Parathyroid adenoma (tissue), 2 donors: ENCODE data around the gene NALCN.

Experiments used
- H2AFZ ChIP-seq: fragments of 300-600 bp; sonication (generic); one replicate; pipeline ENCODE4 v1.7.0; 2017; ENCODE audit warnings: antibody characterized with exemption, mild to moderate bottlenecking
- H3K27ac ChIP-seq: fragments of 300-600 bp; sonication (generic); one replicate; pipeline ENCODE4 v1.7.0; 2017
- H3K27me3 ChIP-seq: fragments of 300-600 bp; sonication (generic); one replicate; pipeline ENCODE4 v1.7.0; 2017; ENCODE audit warnings: low read length; ENCODE audit not compliant: control insufficient read depth, insufficient read depth
- H3K36me3 ChIP-seq: fragments of 300-600 bp; sonication (generic); one replicate; pipeline ENCODE4 v1.7.0; 2017; ENCODE audit warnings: low read length; ENCODE audit not compliant: control insufficient read depth, insufficient read depth
- H3K4me1 ChIP-seq: fragments of 300-600 bp; sonication (generic); one replicate; pipeline ENCODE4 v1.7.0; 2017; ENCODE audit warnings: control low read depth
- H3K4me2 ChIP-seq: fragments of 300-600 bp; sonication (generic); one replicate; pipeline ENCODE4 v1.7.0; 2017; ENCODE audit warnings: low read length
- H3K4me3 ChIP-seq: fragments of 300-600 bp; sonication (generic); one replicate; pipeline ENCODE4 v1.7.0; 2017; ENCODE audit warnings: low read depth, low read length
- H3K79me2 ChIP-seq: fragments of 300-600 bp; sonication (generic); one replicate; pipeline ENCODE4 v1.7.0; 2017; ENCODE audit warnings: control low read depth
- H3K9ac ChIP-seq: fragments of 300-600 bp; sonication (generic); one replicate; pipeline ENCODE4 v1.7.0; 2017; ENCODE audit warnings: mild to moderate bottlenecking
- H3K9me3 ChIP-seq: fragments of 300-600 bp; sonication (generic); one replicate; pipeline ENCODE4 v1.7.0; 2017; ENCODE audit warnings: low read length; ENCODE audit not compliant: control insufficient read depth
- CTCF ChIP-seq: fragments of 300-600 bp; sonication (generic); IDR thresholded peaks from one replicate; pipeline ENCODE4 v1.7.0; 2017; ENCODE audit warnings: antibody characterized with exemption, mild to moderate bottlenecking
- donor health status: primary hyperparathyroidism.

NALCN gene

GRCh38 chr13:101308247-101309013, 107.9 kb downstream of the NALCN start:
- H3K36me3 ChIP-seq, result no peaks in the 10 kb centered on the region
- H3K27ac ChIP-seq, result no peak overlapping the region
- H3K9ac ChIP-seq, result no peak overlapping the region
- no peak overlapping the region for H2AFZ ChIP-seq
- H3K79me2 ChIP-seq, result no peaks in the 10 kb centered on the region
- no peaks in the 10 kb centered on the region for H3K4me1 ChIP-seq
- no peak overlapping the region for H3K4me3 ChIP-seq
- H3K9me3 ChIP-seq, result no peaks in the 10 kb centered on the region
- H3K4me2 ChIP-seq, result no peak overlapping the region
- H3K27me3 ChIP-seq, result no peaks in the 10 kb centered on the region
- TF ChIP-seq CTCF, result no peak

GRCh38 chr13:101307181-101307701, 109.1 kb downstream of the NALCN start:
- Histone ChIP-seq H3K9ac (no peak overlapping the region), H2AFZ (no peak overlapping the region), H3K27me3 (no peaks in the 10 kb centered on the region), H3K79me2 (no peaks in the 10 kb centered on the region), H3K4me1 (no peaks in the 10 kb centered on the region), H3K9me3 (no peaks in the 10 kb centered on the region), H3K4me2 (no peak overlapping the region), H3K27ac (no peak overlapping the region), H3K4me3 (no peak overlapping the region), H3K36me3 (no peaks in the 10 kb centered on the region)
- no peak for TF ChIP-seq CTCF

DNA sequence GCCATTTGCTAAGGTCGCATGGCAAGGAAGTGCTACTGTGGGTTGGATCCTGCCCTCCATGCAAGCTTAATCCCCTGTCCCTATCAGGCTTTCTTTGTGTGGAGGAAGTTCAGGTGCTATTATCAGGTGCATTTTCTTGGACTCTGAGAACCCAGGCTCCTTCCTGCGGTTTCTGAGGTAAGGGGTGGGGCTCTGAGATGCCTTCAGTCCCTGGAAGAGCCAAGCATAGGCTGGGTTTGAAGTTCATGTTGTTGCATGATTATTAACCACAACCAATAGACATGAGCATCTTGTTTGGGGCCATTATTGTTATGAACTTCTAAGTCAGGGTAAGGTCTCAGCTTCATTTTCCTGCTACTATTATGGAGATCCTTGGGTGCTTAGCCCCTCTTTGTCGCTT, 109.5 kb downstream of the NALCN start:
- no peaks in the 10 kb centered on the region for H3K36me3 ChIP-seq

GRCh38 chr13:101305981-101306411, 110.3 kb downstream of the NALCN start:
- H3K27ac ChIP-seq, result no peak overlapping the region
- H3K4me2 ChIP-seq, result no peak overlapping the region
- TF ChIP-seq CTCF, result no peak
- no peaks in the 10 kb centered on the region for H3K9me3 ChIP-seq
- H3K4me3 ChIP-seq, result no peak overlapping the region
- H3K4me1 ChIP-seq, result no peaks in the 10 kb centered on the region
- H3K27me3 ChIP-seq, result no peaks in the 10 kb centered on the region
- H2AFZ ChIP-seq, result no peak overlapping the region
- no peak overlapping the region for H3K9ac ChIP-seq
- H3K36me3 ChIP-seq, result no peaks in the 10 kb centered on the region
- no peaks in the 10 kb centered on the region for H3K79me2 ChIP-seq

More for the DNA sequence above, 109.5 kb downstream of the NALCN start:
- Histone ChIP-seq H3K4me1 (no peaks in the 10 kb centered on the region), H3K4me2 (no peak overlapping the region), H3K27me3 (no peaks in the 10 kb centered on the region), H3K4me3 (no peak overlapping the region), H3K79me2 (no peaks in the 10 kb centered on the region), H3K9me3 (no peaks in the 10 kb centered on the region), H3K9ac (no peak overlapping the region), H2AFZ (no peak overlapping the region), H3K27ac (no peak overlapping the region)
- no peak for TF ChIP-seq CTCF

- Histone ChIP-seq H3K27ac (no peak overlapping the region), H3K4me1 (no peaks in the 10 kb centered on the region), H3K36me3 (no peaks in the 10 kb centered on the region), H3K9ac (no peak overlapping the region), H3K27me3 (no peaks in the 10 kb centered on the region), H3K4me2 (no peak overlapping the region), H2AFZ (no peak overlapping the region), H3K79me2 (no peaks in the 10 kb centered on the region), H3K4me3 (no peak overlapping the region), H3K9me3 (no peaks in the 10 kb centered on the region)
- no peak for TF ChIP-seq CTCF
Observed at GRCh38 chr13:101303521-101303920, 112.8 kb downstream of the NALCN start.
